HG02970 (cell line): ENCODE results near the gene USH1C.

ENCODE experiments used
- ATAC-seq: cut with Tn5 transposase; IDR thresholded peaks from one replicate; pipeline ENCODE4 v1.9.1; 2021; ENCODE audit warnings: mild to moderate bottlenecking, moderate library complexity, moderate number of reproducible peaks; ENCODE audit not compliant: unreplicated experiment, low FRiP score

Gene USH1C

GRCh38 chr11:17510507-17511206 lies 33.6 kb downstream of the USH1C start:
- ATAC-seq, result no peak

- no peak for ATAC-seq
Observed at GRCh38 chr11:17508791-17509190, 35.4 kb downstream of the USH1C start.

- ATAC-seq, result no peak
Observed at GRCh38 chr11:17508306-17508705, 35.9 kb downstream of the USH1C start.

- no peak for ATAC-seq
Observed at GRCh38 chr11:17507773-17508172, 36.4 kb downstream of the USH1C start.

- ATAC-seq, result no peak
Observed at GRCh38 chr11:17506942-17507341, 37.3 kb downstream of the USH1C start.

GRCh38 chr11:17506314-17506713 lies 37.9 kb downstream of the USH1C start:
- ATAC-seq, result no peak

GRCh38 chr11:17505146-17505545 lies 39.1 kb downstream of the USH1C start:
- no peak for ATAC-seq

GRCh38 chr11:17504330-17505107 lies 39.7 kb downstream of the USH1C start:
- ATAC-seq, result no peak

- no peak for ATAC-seq
Observed at GRCh38 chr11:17502630-17503029, 41.6 kb downstream of the USH1C start.

- ATAC-seq, result no peak
Observed at GRCh38 chr11:17500673-17501072, 43.5 kb downstream of the USH1C start.

GRCh38 chr11:17498475-17498874 lies 45.7 kb downstream of the USH1C start:
- ATAC-seq, result no peak

GRCh38 chr11:17498058-17498457 lies 46.2 kb downstream of the USH1C start:
- no peak for ATAC-seq

- ATAC-seq, result no peak
Observed at GRCh38 chr11:17496406-17496805, 47.8 kb downstream of the USH1C start.

- ATAC-seq, result no peak
Observed at GRCh38 chr11:17494019-17494418, 50.2 kb downstream of the USH1C start.

GRCh38 chr11:17490938-17491337 lies 53.3 kb downstream of the USH1C start:
- ATAC-seq, result no peak

- ATAC-seq, result no peak
Observed at GRCh38 chr11:17490232-17490631, 54.0 kb downstream of the USH1C start.

- no peak for ATAC-seq
Observed at GRCh38 chr11:17489751-17490150, 54.5 kb downstream of the USH1C start.

- no peak for ATAC-seq
Observed at GRCh38 chr11:17488563-17488962, 55.7 kb downstream of the USH1C start.

- no peak for ATAC-seq
Observed at GRCh38 chr11:17486646-17487045, 57.6 kb downstream of the USH1C start.

GRCh38 chr11:17483505-17483904 lies 60.7 kb downstream of the USH1C start:
- ATAC-seq, result no peak

- no peak for ATAC-seq
Observed at GRCh38 chr11:17481905-17482304, 62.3 kb downstream of the USH1C start.
